GM12878 (cell line): Measurements from ENCODE around the gene PCDHGA3. TPM values are rescaled to one million over a fixed set of nuclear protein-coding genes. Genes with fewer than 3 reads are reported as not detected.

Experiments
- ATAC-seq: fragments of 200-7000 bp; cut with Tn5 transposase; 3 replicates; pipeline ENCODE4 v1.9.1; 2020; ENCODE audit warnings: mild to moderate bottlenecking, moderate library complexity
- BruUV-seq: library from RNA; stranded (reverse); fragments of 400-500 nt; replicated peaks from 2 replicates; lab custom pipeline; 2021; lab: Mats Ljungman, UMichigan
- CTCF ChIA-PET: fragments of 300-600 bp; sonication (Branson Sonifier 250); formaldehyde crosslinking; extraction: SDS; loops from one replicate; lab custom pipeline; 2021; ENCODE audit warnings: inconsistent platforms; lab: Yijun Ruan, JAX
- POLR2A ChIA-PET: fragments of 350-600 bp; formaldehyde crosslinking; extraction: SDS; loops from one replicate; lab custom pipeline; 2021; ENCODE audit warnings: inconsistent platforms; lab: Charles Lee
- RAD21 ChIA-PET: fragments of 300-600 bp; sonication (Branson Sonifier 250); formaldehyde crosslinking; loops from one replicate; lab custom pipeline; 2023; ENCODE audit warnings: antibody characterized with exemption; ENCODE audit not compliant: unreplicated experiment; lab: Charles Lee
- SMC1A ChIA-PET: fragments of 300-600 bp; sonication (Branson Sonifier 250); formaldehyde crosslinking; loops from one replicate; lab custom pipeline; 2023; ENCODE audit not compliant: unreplicated experiment, uncharacterized antibody; lab: Charles Lee
- DNase-seq: peaks from one replicate; pipeline ENCODE4 v3.0.0-alpha.2; 2011; ENCODE audit warnings: low read depth, low spot score
- FAIRE-seq: peaks from 3 replicates; lab custom pipeline; 2011; peaks lifted over from hg19 to GRCh38; lab: Jason Lieb, UNC
- H2AFZ ChIP-seq: 2 replicates; pipeline ENCODE4 v1.6.0; 2011; ENCODE audit warnings: low read depth, low read length, control low read depth; ENCODE audit not compliant: control insufficient read depth
- H3K27ac ChIP-seq: 2 replicates; pipeline ENCODE4 v1.5.1; 2011; ENCODE audit warnings: control low read depth; ENCODE audit not compliant: control insufficient read depth, insufficient read depth
- H3K27me3 ChIP-seq, 2 experiments: replicated peaks in 1 of 2; 2 replicates each; pipeline versions ENCODE4 v1.6.0 to v1.6.1; 2011; ENCODE audit warnings: low read length in 1 of 2; ENCODE audit not compliant: control insufficient read depth in 2 of 2, insufficient read depth in 2 of 2
- H3K36me3 ChIP-seq, 2 experiments: 2 replicates each; pipeline ENCODE4 v1.5.1; 2011; ENCODE audit warnings: low read length in 1 of 2; ENCODE audit not compliant: control insufficient read depth in 2 of 2, insufficient read depth in 2 of 2
- H3K4me1 ChIP-seq: 2 replicates; pipeline ENCODE4 v1.6.1; 2011; ENCODE audit warnings: mild to moderate bottlenecking, low read length, moderate library complexity, mixed read lengths; ENCODE audit not compliant: control insufficient read depth, insufficient read depth
- H3K4me2 ChIP-seq: 2 replicates; pipeline ENCODE4 v1.6.0; 2011; ENCODE audit warnings: control low read depth; ENCODE audit not compliant: control insufficient read depth, insufficient read depth
- H3K4me3 ChIP-seq: fragments of 200-600 bp; sonication (generic); 2 replicates; pipeline ENCODE4 v1.5.1; 2016
- H3K79me2 ChIP-seq: 2 replicates; pipeline ENCODE4 v1.6.0; 2011; ENCODE audit warnings: low read length; ENCODE audit not compliant: control insufficient read depth, insufficient read depth
- H3K9ac ChIP-seq: 2 replicates; pipeline ENCODE4 v1.8.0; 2011; ENCODE audit warnings: low read length, control low read depth, mixed read lengths; ENCODE audit not compliant: control insufficient read depth, insufficient read depth
- H3K9me3 ChIP-seq: replicated peaks from 3 replicates; pipeline ENCODE4 v1.5.1; 2011; ENCODE audit warnings: mild to moderate bottlenecking, low read length; ENCODE audit not compliant: control insufficient read depth, insufficient read depth
- H4K20me1 ChIP-seq: 2 replicates; pipeline ENCODE4 v1.6.0; 2011; ENCODE audit not compliant: control insufficient read depth, insufficient read depth
- CHD1 ChIP-seq: IDR thresholded peaks from 2 replicates; pipeline ENCODE4 v1.6.1; 2012; ENCODE audit warnings: low read depth, low read length, improper control_type of control experiment
- CHD4 ChIP-seq: fragments of 200-600 bp; sonication (generic); IDR thresholded peaks from 2 replicates; pipeline ENCODE4 v1.6.1; 2016; ENCODE audit warnings: mild to moderate bottlenecking
- E2F4 ChIP-seq: IDR thresholded peaks from 2 replicates; pipeline ENCODE4 v1.6.1; 2012; ENCODE audit warnings: low read depth, low read length, improper control_type of control experiment
- EGR1 ChIP-seq, 2 experiments: IDR thresholded peaks; 1 replicate in 1 of 2; 2 replicates in 1 of 2; pipeline ENCODE4 v1.6.1; 2011 to 2012; ENCODE audit warnings: low read depth in 2 of 2, low read length in 2 of 2, borderline replicate concordance in 1 of 2, mild to moderate bottlenecking in 1 of 2, moderate library complexity in 1 of 2
- ELK1 ChIP-seq: IDR thresholded peaks from 2 replicates; pipeline ENCODE4 v1.6.1; 2012; ENCODE audit warnings: low read depth, low read length, improper control_type of control experiment
- HCFC1 ChIP-seq: fragments of 150-350 bp; IDR thresholded peaks from 2 replicates; pipeline ENCODE4 v1.6.1; 2014; ENCODE audit warnings: low read length
- MTA3 ChIP-seq: IDR thresholded peaks from 2 replicates; pipeline ENCODE4 v1.6.1; 2012; ENCODE audit warnings: low read length, inconsistent platforms, borderline replicate concordance
- MYC ChIP-seq: IDR thresholded peaks from 2 replicates; pipeline ENCODE4 v1.6.1; 2011; ENCODE audit warnings: mild to moderate bottlenecking, low read length, moderate library complexity, inconsistent platforms; ENCODE audit not compliant: insufficient read depth, insufficient replicate concordance, insufficient read length, severe bottlenecking
- NFIC ChIP-seq: IDR thresholded peaks from 2 replicates; pipeline ENCODE4 v1.6.1; 2012; ENCODE audit warnings: low read depth, mild to moderate bottlenecking, inconsistent platforms, low read length, moderate library complexity
- PML ChIP-seq: IDR thresholded peaks from 2 replicates; pipeline ENCODE4 v1.6.1; 2012; ENCODE audit warnings: low read length, inconsistent platforms
- SREBF2 ChIP-seq: IDR thresholded peaks from 2 replicates; pipeline ENCODE4 v1.6.1; 2012; ENCODE audit warnings: mild to moderate bottlenecking, low read length
- TBL1XR1 ChIP-seq: IDR thresholded peaks from 2 replicates; pipeline ENCODE4 v1.6.1; 2012; ENCODE audit warnings: low read depth, low read length, improper control_type of control experiment
- ZNF207 ChIP-seq: fragments of 450-650 bp; IDR thresholded peaks from 2 replicates; pipeline ENCODE4 v1.6.1; 2014; ENCODE audit warnings: antibody characterized with exemption, mild to moderate bottlenecking, borderline replicate concordance
- ZNF217 ChIP-seq: fragments of 450-650 bp; IDR thresholded peaks from 2 replicates; pipeline ENCODE4 v1.6.1; 2017; ENCODE audit warnings: antibody characterized with exemption, mild to moderate bottlenecking
- WGBS: methylation state at CpG from one replicate; pipeline ENCODE4 v1.1.6; 2016; ENCODE audit warnings: low lambda C conversion rate; ENCODE audit not compliant: insufficient replicate concordance, insufficient coverage; ENCODE audit errors: missing lambda C conversion rate; 5-methylcytosine and 5-hydroxymethylcytosine counted together
- in situ Hi-C: fragments of 300-500 bp; cut with MboI; formaldehyde crosslinking; loops from 9 replicates; pipeline ENCODE4 v1.14.3; 2018; ENCODE audit warnings: mixed read lengths
- intact Hi-C: fragments of 100-400 bp; cut with micrococcal nuclease; formaldehyde crosslinking; loops from one replicate; pipeline ENCODE4 v1.14.2; 2022; ENCODE audit not compliant: unreplicated experiment
- polyA plus RNA-seq, 11 experiments: library from polyadenylated mRNA; depleted of rRNA in 4 of 11; unstranded in 6 of 11; stranded (reverse) in 5 of 11; fragments of >200 nt; fragmentation: Nextera tagmentation in 4 of 11; fragmentation: Illumina TruSeq in 1 of 11; extraction: Ambion mirVana in 4 of 11; extraction: Trizol in 1 of 11; gene quantifications; 1 replicate in 1 of 11; 2 replicates in 10 of 11; pipeline versions ENCODE4 v1.2.1 to v1.2.3, GENCODE V29; 2011 to 2016; ENCODE audit warnings: inconsistent platforms in 2 of 11, missing spikeins in 2 of 11, low read depth in 1 of 11
- total RNA-seq, 4 experiments: library from RNA; depleted of rRNA in 3 of 4; stranded (reverse); fragments of >200 nt in 3 of 4; fragmentation: Illumina TruSeq in 1 of 4; extraction: Trizol in 1 of 4; gene quantifications; 2 replicates each; pipeline versions ENCODE4 v1.2.1 to v1.2.3, GENCODE V29; 2013 to 2021

Gene PCDHGA3
- total and polyA plus RNA-seq, 10 of the 15 experiments (the other 5 are each of a cell fraction or from before 2014, with no cell fraction given), result 0.06 to 0.17 (median 0.11) TPM; not detected in 6

GRCh38 chr5:141360685-141361084 is 17.1 kb downstream of the PCDHGA3 start:
- ChIA-PET RAD21 (no interaction called here), POLR2A (no interaction called here), CTCF (interaction anchor here (0.7 to 1.2 kb wide), 3 partner anchors 9 to 111 kb away, joined by 3 to 4 read pairs (median 3); partner anchors contain the start of gene PCDHGB3), SMC1A (no interaction called here)
- H3K27me3 ChIP-seq, result no peaks in the 10 kb centered on the region
- no peak overlapping the region for H3K9ac ChIP-seq
- WGBS, result 82% methylated on average over 15 of the region's 15 CpGs
- no peak overlapping the region for H3K4me3 ChIP-seq
- peaks cover 7% of the 10 kb centered on the region; the same call in 2 of the 3 replicates for H3K9me3 ChIP-seq
- DNase-seq, result no peak
- H2AFZ ChIP-seq, result no peak overlapping the region
- intact Hi-C loops (no loop called here), in situ Hi-C loops (no loop called here)
- no peak for FAIRE-seq
- BruUV-seq, result no TSS peak
- no peak overlapping the region for H3K4me2 ChIP-seq
- no peaks in the 10 kb centered on the region for H3K79me2 ChIP-seq
- H3K36me3 ChIP-seq, result no peaks in the 10 kb centered on the region
- no peak for ATAC-seq
- H3K4me1 ChIP-seq, result no peaks in the 10 kb centered on the region
- H3K27ac ChIP-seq, result no peak overlapping the region
- no peaks in the 10 kb centered on the region for H4K20me1 ChIP-seq
- TF ChIP-seq NFIC, result no peak
- no peak for TF ChIP-seq TBL1XR1
- no peak for TF ChIP-seq ZNF207

- no peak for FAIRE-seq
- SMC1A ChIA-PET, result no interaction called here
- intact Hi-C loops, result no loop called here
- RAD21 ChIA-PET, result no interaction called here
- H3K27ac ChIP-seq, result no peak overlapping the region
- POLR2A ChIA-PET, result no interaction called here
- no peaks in the 10 kb centered on the region for H3K36me3 ChIP-seq
- H3K27me3 ChIP-seq, result no peaks in the 10 kb centered on the region; a peak in 1 of 4 replicates
- no peak for DNase-seq
- H3K4me2 ChIP-seq, result no peak overlapping the region
- H3K9me3 ChIP-seq, result peaks cover 15% of the 10 kb centered on the region; the same call in 2 of the 3 replicates
- H2AFZ ChIP-seq, result no peak overlapping the region
- H3K4me3 ChIP-seq, result no peak overlapping the region
- CTCF ChIA-PET, result no interaction called here
- no TSS peak for BruUV-seq
- no peak for TF ChIP-seq CHD4
- no peak for TF ChIP-seq E2F4
- TF ChIP-seq ELK1, result no peak
- no peak for TF ChIP-seq CHD1
- TF ChIP-seq PML, result no peak
- TF ChIP-seq ZNF217, result no peak
- TF ChIP-seq EGR1 (IDR thresholded peaks at IDR 0.05; ENCODE audit: borderline replicate concordance in 1 of 2, low read depth in 2 of 2, low read length in 2 of 2), result no peak
- no peak for TF ChIP-seq MYC
- TF ChIP-seq MTA3, result no peak
- no peak for TF ChIP-seq HCFC1
- no peak for TF ChIP-seq SREBF2
- no peaks in the 10 kb centered on the region for H4K20me1 ChIP-seq
- no peaks in the 10 kb centered on the region for H3K4me1 ChIP-seq
- ATAC-seq, result no peak
- H3K9ac ChIP-seq, result no peak overlapping the region
- H3K79me2 ChIP-seq, result no peaks in the 10 kb centered on the region
- in situ Hi-C loops, result no loop called here
Observed at GRCh38 chr5:141362719-141363118, 19.1 kb downstream of the PCDHGA3 start.
